HEK293T (cell line): ENCODE measurements around the gene ALDH16A1.

Experiments
- BHLHE40 ChIP-seq: fragments of 450-650 bp; IDR thresholded peaks from 2 replicates; pipeline ENCODE4 v1.6.1; 2016; ENCODE audit warnings: mild to moderate bottlenecking, moderate library complexity, borderline replicate concordance
- ELF4 ChIP-seq: fragments of 450-650 bp; IDR thresholded peaks from 2 replicates; pipeline ENCODE4 v1.6.1; 2017; ENCODE audit warnings: antibody characterized with exemption
- FOXK2 ChIP-seq: fragments of 450-650 bp; IDR thresholded peaks from 2 replicates; pipeline ENCODE4 v1.6.1; 2016; ENCODE audit warnings: mild to moderate bottlenecking
- FOXM1 ChIP-seq: fragments of 450-650 bp; IDR thresholded peaks from 2 replicates; pipeline ENCODE4 v1.6.1; 2017; ENCODE audit warnings: mild to moderate bottlenecking, borderline replicate concordance
- L3MBTL2 ChIP-seq: fragments of 450-650 bp; conservative IDR thresholded peaks from 2 replicates; pipeline ENCODE4 v1.6.1; 2016; ENCODE audit warnings: mild to moderate bottlenecking
- LEF1 ChIP-seq: fragments of 450-650 bp; IDR thresholded peaks from 2 replicates; pipeline ENCODE4 v1.6.1; 2017; ENCODE audit warnings: mild to moderate bottlenecking, borderline replicate concordance
- NFRKB ChIP-seq: fragments of 450-650 bp; IDR thresholded peaks from 2 replicates; pipeline ENCODE4 v1.6.1; 2016; ENCODE audit warnings: mild to moderate bottlenecking, moderate library complexity
- SP1 ChIP-seq: fragments of 450-650 bp; IDR thresholded peaks from 2 replicates; pipeline ENCODE4 v1.6.1; 2017
- TARDBP ChIP-seq: fragments of 450-650 bp; IDR thresholded peaks from 2 replicates; pipeline ENCODE4 v1.6.1; 2016
- TF ChIP-seq, protein P1 (sequence below): fragments of 450-650 bp; IDR thresholded peaks from 2 replicates; pipeline ENCODE4 v1.6.1; 2016

DNA sequence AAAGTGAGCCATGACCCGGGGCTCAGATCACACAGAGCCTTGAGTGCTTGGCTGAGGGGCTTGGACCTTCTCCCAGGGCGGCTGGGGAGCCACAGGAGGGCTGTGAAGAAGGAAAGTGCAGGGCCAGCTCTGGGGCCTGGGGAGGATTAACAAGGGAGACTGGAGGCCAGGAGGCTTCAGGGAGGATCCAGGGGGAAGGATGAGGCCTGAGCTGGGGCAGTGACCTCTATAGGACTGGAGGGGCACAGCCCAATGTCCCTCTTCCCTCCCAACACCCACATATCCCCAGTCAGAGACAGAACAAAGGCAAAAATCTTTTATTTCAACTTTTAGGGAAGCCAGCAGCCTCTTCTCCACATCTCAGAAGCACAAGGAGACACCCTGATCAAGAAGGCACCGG, 7.0 kb upstream of the ALDH16A1 start:
- TF ChIP-seq TARDBP: no peak
- TF ChIP-seq FOXM1: no peak
- no peak for TF ChIP-seq BHLHE40
- TF ChIP-seq SP1: no peak
- TF ChIP-seq LEF1: no peak
- TF ChIP-seq FOXK2: no peak
- TF ChIP-seq, protein P1, sequence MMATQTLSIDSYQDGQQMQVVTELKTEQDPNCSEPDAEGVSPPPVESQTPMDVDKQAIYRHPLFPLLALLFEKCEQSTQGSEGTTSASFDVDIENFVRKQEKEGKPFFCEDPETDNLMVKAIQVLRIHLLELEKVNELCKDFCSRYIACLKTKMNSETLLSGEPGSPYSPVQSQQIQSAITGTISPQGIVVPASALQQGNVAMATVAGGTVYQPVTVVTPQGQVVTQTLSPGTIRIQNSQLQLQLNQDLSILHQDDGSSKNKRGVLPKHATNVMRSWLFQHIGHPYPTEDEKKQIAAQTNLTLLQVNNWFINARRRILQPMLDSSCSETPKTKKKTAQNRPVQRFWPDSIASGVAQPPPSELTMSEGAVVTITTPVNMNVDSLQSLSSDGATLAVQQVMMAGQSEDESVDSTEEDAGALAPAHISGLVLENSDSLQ: no peak
- TF ChIP-seq ELF4: no peak
- TF ChIP-seq L3MBTL2: no peak
- TF ChIP-seq NFRKB: no peak
